ENCODE results near the gene WWC2.

Gene WWC2

DNA sequence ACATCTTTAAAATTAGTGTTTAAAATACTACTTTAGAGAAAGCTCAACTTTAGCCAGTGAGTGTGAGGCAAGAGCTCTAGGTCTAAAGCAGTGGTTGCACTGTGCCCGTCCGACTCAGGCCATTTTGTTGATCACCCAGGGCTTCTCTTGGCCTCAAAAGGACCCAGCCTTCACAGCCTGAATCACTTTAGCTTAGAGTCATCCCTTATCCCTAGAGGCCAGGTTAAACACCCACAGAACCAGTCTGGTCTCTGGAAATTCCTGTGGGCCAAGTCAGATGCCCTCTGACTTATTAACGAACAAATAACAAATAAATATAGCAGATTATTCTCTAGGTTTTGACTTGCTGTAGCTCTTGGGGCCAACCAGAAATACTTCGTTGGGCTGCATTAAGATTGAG is 102.3 kb downstream of the WWC2 start:
- no peak for DNase-seq (ENCODE audit: extremely low read depth, low read depth)
- TF ChIP-seq, protein P1, sequence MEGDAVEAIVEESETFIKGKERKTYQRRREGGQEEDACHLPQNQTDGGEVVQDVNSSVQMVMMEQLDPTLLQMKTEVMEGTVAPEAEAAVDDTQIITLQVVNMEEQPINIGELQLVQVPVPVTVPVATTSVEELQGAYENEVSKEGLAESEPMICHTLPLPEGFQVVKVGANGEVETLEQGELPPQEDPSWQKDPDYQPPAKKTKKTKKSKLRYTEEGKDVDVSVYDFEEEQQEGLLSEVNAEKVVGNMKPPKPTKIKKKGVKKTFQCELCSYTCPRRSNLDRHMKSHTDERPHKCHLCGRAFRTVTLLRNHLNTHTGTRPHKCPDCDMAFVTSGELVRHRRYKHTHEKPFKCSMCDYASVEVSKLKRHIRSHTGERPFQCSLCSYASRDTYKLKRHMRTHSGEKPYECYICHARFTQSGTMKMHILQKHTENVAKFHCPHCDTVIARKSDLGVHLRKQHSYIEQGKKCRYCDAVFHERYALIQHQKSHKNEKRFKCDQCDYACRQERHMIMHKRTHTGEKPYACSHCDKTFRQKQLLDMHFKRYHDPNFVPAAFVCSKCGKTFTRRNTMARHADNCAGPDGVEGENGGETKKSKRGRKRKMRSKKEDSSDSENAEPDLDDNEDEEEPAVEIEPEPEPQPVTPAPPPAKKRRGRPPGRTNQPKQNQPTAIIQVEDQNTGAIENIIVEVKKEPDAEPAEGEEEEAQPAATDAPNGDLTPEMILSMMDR (IDR thresholded peaks at IDR 0.05; ENCODE audit: low read depth, low read length, missing control alignments), result no peak
- no peak overlapping the region for H3K4me3 ChIP-seq (replicated peaks; ENCODE audit: low read depth, low read length)

DNA sequence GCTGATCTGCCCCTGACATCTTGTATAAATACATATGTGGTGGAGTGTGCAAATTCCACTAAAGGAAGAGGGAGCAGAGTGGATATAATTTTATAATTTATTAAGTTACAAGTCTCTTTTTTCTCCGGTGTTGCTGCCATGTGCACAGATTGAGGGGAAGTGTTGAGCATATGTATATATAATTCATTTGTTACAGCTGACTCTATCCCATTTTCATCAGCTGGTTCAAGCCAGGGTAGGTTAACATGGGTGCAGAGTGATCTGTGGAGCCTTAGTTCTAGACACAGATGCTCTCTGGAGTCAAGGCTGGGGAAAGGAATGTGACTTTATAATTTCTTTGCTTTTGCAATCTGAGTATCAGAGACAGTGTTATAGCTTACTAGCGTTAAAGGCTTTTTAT is 103.5 kb downstream of the WWC2 start:
- no peak overlapping the region for H3K4me3 ChIP-seq (replicated peaks; ENCODE audit: low read depth, low read length)
- TF ChIP-seq, protein P1 (IDR thresholded peaks at IDR 0.05; ENCODE audit: low read depth, low read length, missing control alignments), result no peak
- DNase-seq (ENCODE audit: extremely low read depth, low read depth), result no peak

DNA sequence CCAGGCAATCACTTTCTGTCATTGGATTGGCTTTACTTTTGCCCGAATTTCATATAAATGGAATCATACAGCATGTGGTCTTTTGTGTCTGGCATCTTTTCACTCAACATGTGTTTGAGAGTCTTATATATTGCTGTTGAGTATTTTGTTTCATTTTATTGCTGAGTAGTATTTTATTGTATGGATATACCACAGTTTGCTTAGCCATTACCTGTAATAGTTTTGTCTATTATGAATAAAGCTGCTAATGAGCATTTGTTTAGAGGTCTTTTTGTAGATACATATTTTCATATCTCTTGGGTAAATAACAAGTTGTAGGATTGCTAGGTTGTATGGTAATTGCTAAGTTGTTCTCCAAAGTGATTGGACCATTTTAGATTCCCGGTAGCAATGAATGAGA is 105.7 kb downstream of the WWC2 start:
- TF ChIP-seq, protein P1 (IDR thresholded peaks at IDR 0.05; ENCODE audit: low read depth, low read length, missing control alignments), result no peak
- no peak for DNase-seq (ENCODE audit: extremely low read depth, low read depth)
- no peak overlapping the region for H3K4me3 ChIP-seq (replicated peaks; ENCODE audit: low read depth, low read length)

DNA sequence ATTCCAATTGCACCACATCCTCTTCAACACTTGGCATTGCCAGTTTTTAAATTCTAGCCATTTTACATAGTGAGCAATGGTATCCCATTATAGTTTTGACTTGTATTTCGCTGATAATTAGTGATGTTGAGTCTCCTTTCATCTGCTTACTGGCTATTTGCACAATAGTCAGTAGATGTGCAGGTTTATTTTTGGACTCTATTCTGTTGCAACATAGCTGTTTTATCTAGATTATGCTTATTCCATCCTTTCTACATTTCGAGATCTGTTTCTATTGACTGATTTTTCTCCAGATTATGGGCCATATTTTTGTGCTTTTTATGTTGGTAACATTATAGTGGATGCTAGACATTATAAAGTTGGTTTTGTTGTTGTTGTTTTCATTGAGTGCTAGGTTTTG is 106.1 kb downstream of the WWC2 start:
- DNase-seq (ENCODE audit: extremely low read depth, low read depth), result no peak
- TF ChIP-seq, protein P1 (IDR thresholded peaks at IDR 0.05; ENCODE audit: low read depth, low read length, missing control alignments), result no peak
- H3K4me3 ChIP-seq (replicated peaks; ENCODE audit: low read depth, low read length), result no peak overlapping the region

DNA sequence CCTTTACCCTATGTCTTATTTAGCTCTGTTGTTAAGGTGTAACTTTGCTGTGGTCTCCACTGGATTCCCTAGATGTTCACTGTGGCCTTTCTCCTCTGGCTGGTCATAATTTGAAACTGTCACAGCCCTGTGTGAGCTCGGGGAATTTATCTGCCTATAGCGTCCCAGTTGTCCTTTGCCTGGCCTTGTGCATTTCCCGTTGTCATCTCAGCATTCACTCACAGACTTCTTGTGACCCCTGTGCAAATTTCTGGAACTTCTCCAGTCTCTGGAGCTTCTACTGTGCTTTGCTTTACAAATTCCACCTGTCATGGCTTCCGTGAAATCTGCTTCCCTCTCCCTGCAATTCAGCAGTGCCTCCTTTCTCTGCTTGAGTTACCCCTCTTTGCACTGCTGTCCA is 106.7 kb downstream of the WWC2 start:
- TF ChIP-seq, protein P1 (IDR thresholded peaks at IDR 0.05; ENCODE audit: low read depth, low read length, missing control alignments), result no peak
- DNase-seq (ENCODE audit: extremely low read depth, low read depth), result no peak
- no peak overlapping the region for H3K4me3 ChIP-seq (replicated peaks; ENCODE audit: low read depth, low read length)

DNA sequence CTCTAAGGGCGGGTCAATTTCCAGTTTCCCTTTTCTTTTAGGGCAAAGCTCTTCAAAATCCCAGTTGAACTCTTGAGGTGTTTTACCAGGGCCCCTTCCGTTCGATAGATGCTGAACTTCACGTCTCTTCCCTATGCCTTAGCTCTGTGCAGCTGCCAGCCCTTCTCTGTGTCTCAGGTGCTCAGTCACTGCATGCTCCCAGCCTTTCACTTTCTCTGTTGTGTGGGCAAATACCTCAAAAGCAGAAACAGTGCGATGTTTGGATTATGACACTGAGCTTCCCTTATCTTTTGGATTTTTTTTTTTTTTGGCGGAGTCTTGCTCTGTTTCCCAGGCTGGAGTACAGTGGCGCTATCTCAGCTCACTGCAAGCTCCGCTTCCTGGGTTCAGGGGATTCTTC is 112.5 kb downstream of the WWC2 start:
- H3K4me3 ChIP-seq (replicated peaks; ENCODE audit: low read depth, low read length), result no peak overlapping the region
- TF ChIP-seq, protein P1 (IDR thresholded peaks at IDR 0.05; ENCODE audit: low read depth, low read length, missing control alignments), result no peak
- no peak for DNase-seq (ENCODE audit: extremely low read depth, low read depth)

DNA sequence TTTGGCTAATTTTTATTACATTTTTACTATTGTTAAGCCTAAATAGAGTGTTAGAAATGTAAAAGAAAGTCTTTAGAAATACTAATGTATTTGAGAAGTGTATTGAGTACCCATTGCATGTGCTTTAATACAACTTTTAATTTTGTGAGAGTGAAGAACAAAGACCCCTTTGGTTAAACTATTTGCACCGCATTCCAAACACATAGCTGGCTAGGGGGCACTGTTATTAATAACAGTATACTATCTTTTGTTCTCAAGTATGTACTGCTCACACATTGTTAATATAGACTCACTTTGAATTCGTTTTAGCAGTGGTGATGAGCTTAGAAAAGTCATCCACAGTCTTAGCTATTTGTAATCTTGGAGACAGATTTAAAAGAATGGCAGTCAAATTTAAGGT is 114.9 kb downstream of the WWC2 start:
- no peak for DNase-seq (ENCODE audit: extremely low read depth, low read depth)
- no peak overlapping the region for H3K4me3 ChIP-seq (replicated peaks; ENCODE audit: low read depth, low read length)
- TF ChIP-seq, protein P1 (IDR thresholded peaks at IDR 0.05; ENCODE audit: low read depth, low read length, missing control alignments), result no peak

All from HFF-Myc (cell line).